ENCODE measurements around the gene EEF1AKMT4.
"Not testable (repeated sequence)": the region's sequence is repeated elsewhere in the genome, so short reads cannot be mapped to it uniquely, and the experiment has no call there.

Gene EEF1AKMT4

DNA sequence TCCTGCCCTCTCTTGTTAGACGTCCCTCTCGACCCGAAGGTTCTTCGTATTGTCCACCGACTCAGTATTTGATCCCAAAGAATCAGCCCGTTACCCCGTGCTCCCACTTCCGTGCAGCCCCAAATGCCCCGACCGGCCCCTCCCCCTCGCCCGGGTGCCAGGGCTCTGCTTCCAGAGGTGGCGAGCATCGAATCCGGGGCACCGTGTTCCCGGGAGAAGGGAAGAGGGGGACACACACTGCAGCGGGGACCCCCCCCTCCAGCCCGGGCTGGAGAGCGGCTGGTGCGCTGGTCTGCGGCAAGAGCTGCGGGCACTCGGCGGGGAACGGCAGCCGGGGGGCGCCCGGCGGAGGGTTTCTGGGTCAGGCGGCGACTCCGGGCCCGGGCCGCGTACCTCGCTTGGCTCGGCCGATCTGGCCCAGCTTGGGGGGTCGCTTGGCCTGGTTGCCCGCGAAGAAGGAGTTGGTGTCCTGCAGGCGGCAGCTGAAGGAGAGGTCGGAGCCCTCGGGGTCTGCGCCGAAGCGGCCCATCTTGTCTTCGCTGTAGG lies 11.3 kb downstream of the EEF1AKMT4 start:
- DNase-seq (ENCODE audit: low read depth), result no peak

DNA sequence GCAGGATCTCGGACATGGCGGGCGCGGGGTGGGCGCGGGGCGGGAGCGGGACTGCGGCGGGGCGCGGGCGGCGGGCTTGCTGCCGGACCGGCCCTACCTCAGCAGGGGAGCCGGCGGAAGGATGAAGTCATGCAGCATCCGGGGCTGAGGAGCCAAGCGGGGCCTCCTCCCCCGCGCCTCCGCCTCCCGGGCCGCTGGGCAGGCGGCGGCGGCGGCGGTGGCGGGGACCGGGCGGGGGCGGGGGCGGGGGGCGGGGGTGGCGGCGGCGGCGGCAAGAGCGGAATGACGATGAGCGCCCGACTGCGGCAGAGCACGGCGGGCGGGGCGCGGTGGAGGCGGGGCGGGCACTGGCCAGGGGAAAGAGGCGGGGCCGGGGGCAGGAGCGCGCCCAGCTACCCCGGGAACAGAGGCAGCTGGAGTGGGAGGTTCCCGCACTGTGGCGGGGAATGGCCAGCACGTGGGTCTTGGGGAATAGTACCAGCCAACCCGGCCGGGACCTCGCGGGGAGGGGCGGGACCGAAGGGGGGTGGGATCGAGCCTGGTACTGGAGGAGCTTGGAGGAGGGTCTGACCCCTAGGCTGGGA lies 11.9 kb downstream of the EEF1AKMT4 start, which contains the start of gene CAMK2N2:
TSS of gene CAMK2N2 (minus strand) at position 284 of the 584 bp plus-strand sequence. CDS start at position 16, 268 bp downstream.
- no peak for DNase-seq (ENCODE audit: low read depth)

DNA sequence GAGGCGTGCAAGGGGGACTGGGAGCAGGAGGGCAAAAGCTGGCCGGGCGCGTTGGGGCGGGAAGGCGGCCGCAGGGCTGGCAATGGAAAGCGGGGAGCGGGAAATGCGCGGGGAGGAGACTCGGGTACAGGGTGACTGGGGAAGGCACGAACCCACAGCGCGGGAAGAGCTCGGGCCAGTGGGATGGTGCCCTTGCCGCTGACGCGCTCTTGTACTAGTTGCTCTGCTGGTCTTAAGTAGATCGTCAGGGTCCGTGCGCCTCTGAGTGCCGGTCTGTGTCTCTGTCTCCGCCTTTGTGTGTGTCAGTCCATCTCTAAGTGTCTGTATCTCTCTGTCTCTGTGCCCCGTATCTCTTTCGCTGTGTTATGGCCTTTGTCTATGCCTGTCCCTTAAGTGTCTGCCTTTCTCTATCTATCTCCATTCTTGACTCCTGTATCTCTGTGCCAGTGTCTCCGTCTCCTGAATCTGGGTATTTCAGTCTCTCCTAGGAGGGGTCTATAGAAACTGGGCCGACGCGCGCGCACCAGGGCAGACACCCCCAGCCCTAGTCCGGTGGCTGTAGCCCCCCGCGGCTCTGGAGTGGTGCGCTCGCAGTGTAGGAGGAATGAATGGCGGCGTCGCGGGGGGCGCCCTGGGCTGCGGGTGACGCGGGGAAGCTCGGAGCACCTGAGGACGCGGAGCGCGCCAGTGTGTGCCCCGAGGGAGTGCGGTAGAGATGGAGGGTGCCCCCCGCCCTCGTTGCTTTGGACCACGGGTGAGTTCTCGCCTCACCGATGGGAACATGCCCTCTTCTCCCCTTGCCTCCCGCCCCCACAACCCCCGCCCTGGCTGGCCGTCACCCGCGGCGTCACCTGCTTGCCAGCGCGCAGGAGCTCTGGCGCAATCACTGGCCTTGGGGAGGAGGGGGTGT lies 12.6 kb downstream of the EEF1AKMT4 start:
- no peak for DNase-seq (ENCODE audit: low read depth)

DNA sequence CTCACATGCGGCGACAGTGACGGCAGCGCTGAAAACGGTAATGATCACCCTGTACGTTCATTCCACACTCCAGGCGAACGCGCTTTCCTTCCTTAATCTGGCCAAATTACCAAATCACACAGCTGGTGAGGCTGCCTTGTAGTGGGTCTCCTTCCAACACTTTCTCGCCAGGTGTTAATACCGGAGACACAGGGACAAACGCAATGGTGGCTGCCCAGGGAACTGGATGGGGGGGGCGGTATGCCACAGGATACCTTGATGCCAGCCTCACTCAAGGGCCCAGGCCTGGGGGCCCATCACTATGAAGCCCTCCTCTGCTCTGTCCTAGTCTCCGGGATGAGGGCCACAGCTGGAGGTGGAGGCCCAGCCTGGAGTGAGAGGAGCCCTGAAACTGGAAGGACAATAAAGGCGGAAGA lies 13.3 kb downstream of the EEF1AKMT4 start:
- no peak for DNase-seq (ENCODE audit: low read depth)

DNA sequence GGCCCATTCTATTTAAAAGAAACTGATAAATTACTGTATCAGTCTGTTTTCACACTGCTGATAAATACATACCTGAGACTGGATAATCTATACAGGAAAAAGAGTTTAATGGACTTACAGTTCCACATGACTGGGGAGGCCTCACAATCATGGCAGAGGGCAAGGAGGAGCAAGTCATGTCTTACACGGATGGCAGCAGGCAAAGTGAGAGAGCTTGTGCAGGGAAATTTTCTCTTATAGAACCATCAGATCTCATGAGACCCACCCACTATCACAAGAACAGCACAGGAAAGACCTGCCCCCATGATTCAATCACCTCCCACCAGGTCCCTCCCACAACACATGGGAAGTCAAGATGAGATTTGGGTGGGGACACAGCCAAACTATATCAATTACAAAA lies 17.8 kb downstream of the EEF1AKMT4 start:
- DNase-seq (ENCODE audit: low read depth), result not testable (repeated sequence)

DNA sequence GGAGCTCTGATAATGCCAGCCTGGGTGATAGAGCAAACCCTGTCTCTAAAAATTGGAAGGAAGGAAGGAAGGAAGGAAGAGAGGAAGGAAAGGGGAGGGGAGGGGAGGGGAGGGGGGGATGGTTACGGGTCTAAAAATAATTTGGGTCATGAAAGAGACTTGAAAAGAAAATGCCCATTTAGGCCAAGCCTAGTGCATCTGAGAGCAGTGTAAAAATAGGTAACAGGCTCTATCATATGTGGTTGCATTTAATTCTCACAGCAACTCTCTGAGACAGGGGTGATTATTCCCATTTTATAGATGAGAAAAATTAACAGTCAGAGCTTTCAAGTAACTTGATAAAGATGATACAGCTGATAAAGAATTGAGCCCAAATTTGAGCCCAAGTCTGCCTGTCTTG lies 22.8 kb downstream of the EEF1AKMT4 start:
- no peak for DNase-seq (ENCODE audit: low read depth)

DNA sequence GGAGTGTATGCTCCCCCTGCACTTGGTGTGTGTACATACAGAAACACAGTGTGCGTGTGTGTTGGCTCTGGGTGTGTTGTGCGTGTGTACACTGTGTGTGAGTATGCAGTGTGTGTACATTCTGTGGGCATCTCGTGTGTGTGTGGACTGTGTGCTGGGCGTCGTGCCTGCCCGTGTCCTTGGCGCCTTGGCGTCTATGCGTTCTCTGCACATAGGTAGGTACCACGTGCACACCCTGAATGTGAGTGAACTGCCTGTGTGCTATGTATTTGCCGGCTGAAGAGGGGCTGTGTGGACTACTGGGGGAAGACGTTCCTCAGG lies 25.9 kb downstream of the EEF1AKMT4 start:
- DNase-seq (ENCODE audit: low read depth), result no peak

DNA sequence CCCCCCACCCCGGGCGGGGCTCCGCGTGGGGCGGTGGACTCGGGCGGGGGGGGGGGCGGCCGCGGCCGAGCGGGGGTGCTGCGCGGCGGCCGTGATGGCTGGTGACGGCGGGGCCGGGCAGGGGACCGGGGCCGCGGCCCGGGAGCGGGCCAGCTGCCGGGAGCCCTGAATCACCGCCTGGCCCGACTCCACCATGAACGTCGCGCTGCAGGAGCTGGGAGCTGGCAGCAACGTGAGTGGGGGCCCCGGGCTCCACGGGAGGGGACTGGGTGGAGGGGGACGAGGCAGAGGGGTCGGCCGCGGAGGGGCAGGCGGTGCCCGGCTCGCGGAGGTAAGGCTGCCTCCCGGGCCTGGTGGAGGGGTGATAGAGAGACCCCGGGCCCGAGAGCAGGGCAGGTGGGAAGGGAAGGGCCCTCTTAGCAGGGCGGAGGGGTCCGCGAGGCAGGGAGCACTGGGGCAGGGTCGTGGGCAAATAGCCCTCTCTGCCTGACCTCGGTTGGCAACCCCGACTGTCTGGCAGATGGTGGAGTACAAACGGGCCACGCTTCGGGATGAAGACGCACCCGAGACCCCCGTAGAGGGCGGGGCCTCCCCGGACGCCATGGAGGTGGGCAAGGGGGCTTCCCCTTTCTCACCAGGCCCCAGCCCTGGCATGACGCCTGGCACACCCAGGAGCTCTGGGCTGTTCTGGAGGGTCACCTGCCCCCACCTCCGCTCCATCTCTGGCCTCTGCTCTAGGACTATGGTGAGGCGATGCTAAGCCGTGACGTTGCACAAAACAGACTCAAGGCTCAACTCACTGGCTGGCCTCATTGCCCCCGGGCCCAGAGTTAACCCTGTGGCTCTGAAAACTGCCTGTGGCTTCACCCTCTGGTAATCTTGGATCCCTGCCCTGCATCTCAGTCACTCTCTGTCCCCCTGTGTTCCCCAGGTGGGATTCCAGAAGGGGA lies 26.8 kb downstream of the EEF1AKMT4 start, which contains the start of gene ECE2:
TSS of gene ECE2 (plus strand) at position 62 of the 950 bp plus-strand sequence. CDS start at position 194, 132 bp downstream.
- DNase-seq (ENCODE audit: low read depth), result no peak

DNA sequence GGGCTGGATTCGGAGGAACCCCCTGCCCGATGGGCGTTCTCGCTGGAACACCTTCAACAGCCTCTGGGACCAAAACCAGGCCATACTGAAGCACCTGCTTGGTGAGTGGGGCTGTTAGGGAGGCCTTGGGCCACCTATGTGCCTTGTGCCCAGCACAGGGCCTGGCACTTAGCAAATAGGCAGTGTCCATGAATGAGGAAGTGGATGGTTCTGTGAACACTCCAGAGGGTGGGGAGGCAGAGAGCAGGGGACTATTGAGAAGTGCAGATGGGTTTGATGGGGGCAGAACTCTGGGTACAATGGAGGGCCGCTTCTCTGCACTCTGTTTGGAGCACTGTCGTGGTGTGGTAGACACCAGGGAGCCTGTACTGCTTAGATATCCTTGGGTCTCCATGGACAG lies 27.9 kb downstream of the EEF1AKMT4 start:
- DNase-seq (ENCODE audit: low read depth), result no peak

DNA sequence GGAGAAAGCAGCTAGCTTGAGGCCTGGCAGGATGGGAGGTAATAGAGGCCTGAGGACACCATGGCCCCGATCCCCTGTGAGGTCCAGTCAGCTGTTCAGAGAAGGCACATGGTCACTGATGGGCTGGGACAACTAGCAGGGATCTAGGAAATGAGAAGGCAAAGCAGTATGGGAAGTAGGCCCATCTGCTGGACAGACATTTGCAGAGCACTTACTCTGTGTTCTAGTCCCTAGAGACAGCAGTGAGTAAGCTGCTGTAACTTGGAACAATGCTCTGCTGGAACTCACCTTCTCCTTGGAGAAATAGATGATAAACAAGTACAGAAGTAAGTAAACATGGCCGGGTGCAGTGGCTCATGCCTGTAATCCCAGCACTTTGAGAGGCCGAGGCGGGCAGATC lies 33.5 kb downstream of the EEF1AKMT4 start:
- DNase-seq (ENCODE audit: low read depth), result no peak

DNA sequence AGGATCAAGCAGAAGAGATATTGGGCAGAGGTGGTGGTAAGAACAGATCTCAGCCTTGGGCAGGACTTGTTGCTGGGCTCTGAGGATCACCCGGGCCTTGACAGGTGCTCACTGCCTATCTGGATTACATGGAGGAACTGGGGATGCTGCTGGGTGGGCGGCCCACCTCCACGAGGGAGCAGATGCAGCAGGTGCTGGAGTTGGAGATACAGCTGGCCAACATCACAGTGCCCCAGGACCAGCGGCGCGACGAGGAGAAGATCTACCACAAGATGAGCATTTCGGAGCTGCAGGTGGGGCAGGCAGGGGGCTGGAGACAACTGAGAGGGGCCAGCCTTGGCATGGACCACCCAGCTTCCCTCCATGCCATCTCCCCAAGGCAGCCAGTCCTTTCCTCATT lies 34.2 kb downstream of the EEF1AKMT4 start:
- DNase-seq (ENCODE audit: low read depth), result no peak

DNA sequence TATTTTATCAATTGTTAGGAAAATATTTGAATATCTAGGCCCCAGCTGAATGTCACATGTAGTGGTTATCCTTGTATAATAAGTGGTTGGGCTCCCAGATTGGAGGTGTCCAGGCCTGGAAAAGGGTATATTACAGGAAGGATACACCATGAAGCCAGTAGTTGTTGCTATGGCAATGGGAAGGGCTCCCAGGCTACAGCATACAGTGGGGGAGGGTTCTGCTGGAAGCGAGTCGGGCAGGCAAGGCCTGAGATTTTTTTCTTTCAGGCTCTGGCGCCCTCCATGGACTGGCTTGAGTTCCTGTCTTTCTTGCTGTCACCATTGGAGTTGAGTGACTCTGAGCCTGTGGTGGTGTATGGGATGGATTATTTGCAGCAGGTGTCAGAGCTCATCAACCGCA lies 35.2 kb downstream of the EEF1AKMT4 start:
- no peak for DNase-seq (ENCODE audit: low read depth)

DNA sequence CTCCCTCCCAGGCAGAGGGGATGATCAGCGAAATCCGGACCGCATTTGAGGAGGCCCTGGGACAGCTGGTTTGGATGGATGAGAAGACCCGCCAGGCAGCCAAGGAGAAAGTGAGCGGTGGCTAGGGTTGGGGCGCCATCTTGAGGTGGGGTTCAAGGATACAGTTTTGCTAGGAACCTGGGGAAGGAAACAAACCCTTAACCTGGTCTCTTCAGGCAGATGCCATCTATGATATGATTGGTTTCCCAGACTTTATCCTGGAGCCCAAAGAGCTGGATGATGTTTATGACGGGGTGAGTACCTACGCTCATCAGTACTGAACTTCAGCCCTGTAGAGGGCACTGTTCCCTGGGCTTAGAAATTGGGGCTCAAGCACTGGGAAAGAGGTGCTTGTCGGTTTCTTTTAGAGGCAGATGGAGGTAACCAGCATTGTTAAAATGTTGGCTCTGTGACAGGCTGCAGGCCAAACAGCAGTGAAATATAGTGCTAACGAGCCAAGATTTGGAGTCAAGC lies 40.0 kb downstream of the EEF1AKMT4 start:
- peak; percentile 46 for DNase-seq (ENCODE audit: low read depth)

DNA sequence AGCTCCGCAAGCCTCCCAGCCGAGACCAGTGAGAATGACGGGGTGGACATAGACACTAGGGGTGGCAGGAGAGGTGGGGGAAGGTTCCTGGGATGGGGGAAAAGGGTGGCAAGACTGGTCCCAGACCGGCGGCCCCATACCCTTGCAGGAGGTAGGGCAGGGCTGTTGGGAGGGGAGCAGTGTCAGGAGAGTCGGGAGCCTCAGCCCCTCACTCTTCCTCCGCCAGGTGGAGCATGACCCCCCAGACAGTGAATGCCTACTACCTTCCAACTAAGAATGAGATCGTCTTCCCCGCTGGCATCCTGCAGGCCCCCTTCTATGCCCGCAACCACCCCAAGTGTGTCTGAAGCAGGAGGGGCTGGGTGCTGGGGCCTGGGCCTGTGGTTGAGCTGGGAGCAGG lies 40.9 kb downstream of the EEF1AKMT4 start:
- no peak for DNase-seq (ENCODE audit: low read depth)

DNA sequence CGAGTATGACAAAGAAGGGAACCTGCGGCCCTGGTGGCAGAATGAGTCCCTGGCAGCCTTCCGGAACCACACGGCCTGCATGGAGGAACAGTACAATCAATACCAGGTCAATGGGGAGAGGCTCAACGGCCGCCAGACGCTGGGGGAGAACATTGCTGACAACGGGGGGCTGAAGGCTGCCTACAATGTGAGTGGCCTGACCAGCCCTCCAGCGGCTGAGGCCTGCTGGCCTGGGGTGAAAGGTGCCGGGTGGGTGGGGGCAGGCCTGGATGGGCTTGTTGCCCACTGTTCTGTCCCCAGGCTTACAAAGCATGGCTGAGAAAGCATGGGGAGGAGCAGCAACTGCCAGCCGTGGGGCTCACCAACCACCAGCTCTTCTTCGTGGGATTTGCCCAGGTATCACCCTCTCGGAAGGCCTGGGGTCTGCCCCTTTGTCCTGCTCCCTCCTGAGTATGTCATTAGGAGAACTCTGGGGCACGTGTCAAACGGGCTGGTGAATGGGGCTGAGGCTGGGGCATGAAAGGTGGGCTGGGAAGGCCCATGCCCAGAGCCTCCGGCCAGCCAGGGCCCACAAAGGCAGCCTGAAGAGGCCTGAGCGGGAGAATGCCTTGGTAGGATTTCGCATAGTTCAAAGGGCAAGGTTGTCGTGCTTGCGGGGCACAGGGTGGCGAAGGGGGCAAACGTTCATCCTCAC lies 41.7 kb downstream of the EEF1AKMT4 start:
- no peak for DNase-seq (ENCODE audit: low read depth)

DNA sequence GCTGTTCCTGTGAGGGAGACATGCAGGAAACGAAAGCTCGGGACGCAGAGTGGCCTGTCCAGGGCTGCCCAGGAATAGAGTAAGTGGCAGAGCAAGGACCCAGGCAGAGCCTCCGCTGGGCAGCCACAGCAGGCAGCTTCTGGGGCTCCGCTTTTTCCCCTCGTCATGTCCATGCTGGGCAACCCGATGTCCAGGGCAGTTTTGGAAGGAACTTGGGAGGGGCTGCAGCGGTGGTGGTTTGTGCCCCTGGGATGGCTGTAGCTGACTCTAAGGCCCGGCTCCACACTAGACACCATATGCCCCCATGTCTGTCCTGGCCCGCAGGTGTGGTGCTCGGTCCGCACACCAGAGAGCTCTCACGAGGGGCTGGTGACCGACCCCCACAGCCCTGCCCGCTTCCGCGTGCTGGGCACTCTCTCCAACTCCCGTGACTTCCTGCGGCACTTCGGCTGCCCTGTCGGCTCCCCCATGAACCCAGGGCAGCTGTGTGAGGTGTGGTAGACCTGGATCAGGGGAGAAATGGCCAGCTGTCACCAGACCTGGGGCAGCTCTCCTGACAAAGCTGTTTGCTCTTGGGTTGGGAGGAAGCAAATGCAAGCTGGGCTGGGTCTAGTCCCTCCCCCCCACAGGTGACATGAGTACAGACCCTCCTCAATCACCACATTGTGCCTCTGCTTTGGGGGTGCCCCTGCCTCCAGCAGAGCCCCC lies 42.4 kb downstream of the EEF1AKMT4 start:
- DNase-seq (ENCODE audit: low read depth), result no peak

DNA sequence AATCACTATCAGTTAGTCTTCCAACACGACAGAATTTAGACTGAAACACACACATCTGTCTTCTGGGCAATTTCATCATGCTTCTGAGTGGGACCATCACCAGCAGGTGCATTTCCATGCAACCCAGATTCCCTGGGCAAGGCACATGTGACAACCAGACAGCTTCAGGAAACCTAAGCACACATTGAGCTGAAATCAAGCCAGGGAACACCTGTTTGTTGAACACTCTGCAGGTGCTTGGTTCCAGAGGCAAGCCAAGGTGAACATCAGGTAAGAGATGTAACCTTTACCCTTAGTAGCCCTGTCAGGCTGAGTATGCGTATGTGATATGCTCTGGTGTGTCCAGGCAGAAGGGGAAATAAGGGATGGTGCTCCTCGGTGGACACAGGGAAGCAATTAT lies 46.3 kb downstream of the EEF1AKMT4 start:
- DNase-seq (ENCODE audit: low read depth), result no peak

DNA sequence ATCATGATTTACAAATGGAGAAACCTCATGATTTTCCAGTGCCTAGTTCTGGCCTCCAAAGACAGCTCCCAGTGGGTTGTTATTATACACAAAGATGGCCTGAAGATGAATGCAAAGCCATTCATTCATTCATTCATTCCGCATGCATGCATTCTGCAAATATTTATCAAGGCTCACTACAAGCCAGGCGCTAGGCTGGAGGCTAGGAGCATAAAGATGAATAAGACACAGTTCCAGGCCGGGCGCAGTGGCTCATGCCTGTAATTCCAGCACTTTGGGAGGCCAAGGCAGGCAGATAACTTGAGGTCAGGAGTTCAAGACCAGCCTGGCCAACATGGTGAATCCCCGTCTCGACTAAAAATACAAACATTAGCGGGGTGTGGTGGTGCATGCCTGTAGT lies 47.1 kb downstream of the EEF1AKMT4 start:
- no peak for DNase-seq (ENCODE audit: low read depth)

DNA sequence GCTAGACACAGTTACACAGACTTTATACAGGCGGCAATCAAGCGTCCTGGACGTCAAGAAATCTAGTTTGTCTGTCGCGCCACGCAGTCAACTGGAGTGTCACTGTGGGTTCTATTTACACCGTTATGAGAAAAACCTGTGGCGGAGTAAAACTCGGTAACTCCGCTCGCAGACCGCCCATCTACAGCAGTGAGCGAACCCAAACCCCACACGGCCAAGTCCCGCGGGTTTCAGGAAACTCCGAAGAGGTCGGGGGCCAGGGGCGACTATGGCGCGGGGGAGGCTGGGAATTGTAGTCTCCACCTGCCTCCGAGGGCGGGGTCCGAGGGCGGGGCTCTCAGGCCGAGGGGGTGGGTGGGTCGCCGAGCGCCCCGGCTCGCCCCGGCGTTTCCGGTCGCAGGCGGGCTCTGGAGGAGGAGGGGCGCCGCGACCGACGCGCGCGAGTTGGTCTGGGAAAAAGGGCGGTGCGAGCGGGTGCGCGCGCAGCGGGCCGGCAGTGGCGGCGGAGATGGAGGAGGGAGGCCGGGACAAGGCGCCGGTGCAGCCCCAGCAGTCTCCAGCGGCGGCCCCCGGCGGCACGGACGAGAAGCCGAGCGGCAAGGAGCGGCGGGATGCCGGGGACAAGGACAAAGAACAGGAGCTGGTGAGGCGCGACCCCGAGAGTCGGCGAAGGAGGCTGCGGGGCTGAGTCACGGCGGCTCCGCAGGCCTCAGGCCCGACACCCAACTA lies 49.5 kb downstream of the EEF1AKMT4 start, which contains the start of gene PSMD2:
TSS of gene PSMD2 (plus strand) at position 483 of the 729 bp plus-strand sequence. CDS start at position 509, 26 bp downstream.
- peak; percentile 98 for DNase-seq (ENCODE audit: low read depth)
